Type B pancreatic cell (in vitro differentiated cells): Measurements from ENCODE around the gene AFTPH. TPM values are rescaled to one million over a fixed set of nuclear protein-coding genes. Genes with fewer than 3 reads are reported as not detected.

Experiments
- DNase-seq: peaks from one replicate; pipeline ENCODE4 v3.0.0; 2021; ENCODE audit warnings: mixed read lengths; ENCODE audit not compliant: unreplicated experiment; ENCODE audit errors: extremely low spot score
- H3K27ac Mint-ChIP-seq: 2 replicates; pipeline ENCODE4 v1.8.0; 2021; ENCODE audit warnings: mild to moderate bottlenecking, mixed read lengths
- H3K27me3 Mint-ChIP-seq: 2 replicates; pipeline ENCODE4 v1.8.0; 2021; ENCODE audit warnings: mixed read lengths
- H3K36me3 Mint-ChIP-seq: 2 replicates; pipeline ENCODE4 v1.8.0; 2021; ENCODE audit warnings: mixed read lengths
- H3K4me1 Mint-ChIP-seq: one replicate; pipeline ENCODE4 v1.8.0; 2021; ENCODE audit warnings: mixed read lengths; ENCODE audit not compliant: unreplicated experiment
- H3K4me3 Mint-ChIP-seq: 2 replicates; pipeline ENCODE4 v1.8.0; 2021; ENCODE audit warnings: mild to moderate bottlenecking, mixed read lengths
- H3K9me3 Mint-ChIP-seq: 2 replicates; pipeline ENCODE4 v1.8.0; 2021; ENCODE audit warnings: mixed read lengths
- total RNA-seq: library from RNA; stranded (reverse); gene quantifications from 2 replicates; pipeline ENCODE4 v1.2.1, GENCODE V29; 2021; ENCODE audit warnings: low replicate concordance
- TF ChIP-seq, protein P1 (sequence below): fragments of 200-600 bp; sonication (generic); conservative IDR thresholded peaks from 2 replicates; pipeline ENCODE4 v1.5.0; 2021; ENCODE audit warnings: antibody characterized with exemption, mild to moderate bottlenecking

AFTPH gene
- total RNA-seq, 1 donor from 2014 or later = 26.4 TPM

DNA sequence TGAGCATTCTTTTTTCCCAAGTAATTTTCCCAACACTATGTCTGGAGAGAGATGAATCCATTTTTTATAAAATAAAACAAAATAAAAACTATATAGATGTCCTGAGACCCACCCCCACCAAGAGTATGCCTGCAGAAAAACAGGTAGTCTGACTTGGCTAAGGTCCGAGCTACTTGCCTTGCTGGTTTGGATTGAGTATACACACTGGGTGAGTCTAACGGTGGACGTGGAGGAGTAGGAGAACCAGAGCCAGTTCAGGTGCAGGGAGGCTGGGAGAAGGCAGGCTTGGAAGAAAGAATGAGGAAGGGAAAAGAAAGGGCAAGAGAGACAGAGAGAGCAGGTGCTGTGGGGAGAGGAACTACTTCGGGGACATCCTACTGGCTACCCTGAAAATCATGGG, 21.3 kb upstream of the AFTPH start:
- no peak for DNase-seq
- Mint-ChIP-seq H3K9me3 (no peaks in the 10 kb centered on the region), H3K27me3 (peaks cover 5% of the 10 kb centered on the region), H3K4me3 (no peak overlapping the region), H3K27ac (no peak overlapping the region), H3K36me3 (no peaks in the 10 kb centered on the region), H3K4me1 (no peaks in the 10 kb centered on the region)
- TF ChIP-seq, protein P1, sequence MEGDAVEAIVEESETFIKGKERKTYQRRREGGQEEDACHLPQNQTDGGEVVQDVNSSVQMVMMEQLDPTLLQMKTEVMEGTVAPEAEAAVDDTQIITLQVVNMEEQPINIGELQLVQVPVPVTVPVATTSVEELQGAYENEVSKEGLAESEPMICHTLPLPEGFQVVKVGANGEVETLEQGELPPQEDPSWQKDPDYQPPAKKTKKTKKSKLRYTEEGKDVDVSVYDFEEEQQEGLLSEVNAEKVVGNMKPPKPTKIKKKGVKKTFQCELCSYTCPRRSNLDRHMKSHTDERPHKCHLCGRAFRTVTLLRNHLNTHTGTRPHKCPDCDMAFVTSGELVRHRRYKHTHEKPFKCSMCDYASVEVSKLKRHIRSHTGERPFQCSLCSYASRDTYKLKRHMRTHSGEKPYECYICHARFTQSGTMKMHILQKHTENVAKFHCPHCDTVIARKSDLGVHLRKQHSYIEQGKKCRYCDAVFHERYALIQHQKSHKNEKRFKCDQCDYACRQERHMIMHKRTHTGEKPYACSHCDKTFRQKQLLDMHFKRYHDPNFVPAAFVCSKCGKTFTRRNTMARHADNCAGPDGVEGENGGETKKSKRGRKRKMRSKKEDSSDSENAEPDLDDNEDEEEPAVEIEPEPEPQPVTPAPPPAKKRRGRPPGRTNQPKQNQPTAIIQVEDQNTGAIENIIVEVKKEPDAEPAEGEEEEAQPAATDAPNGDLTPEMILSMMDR = no peak

GRCh38 chr2:64504774-64505720, 19.1 kb upstream of the AFTPH start:
- Mint-ChIP-seq H3K27ac (no peak overlapping the region), H3K27me3 (no peaks in the 10 kb centered on the region), H3K4me3 (no peak overlapping the region), H3K9me3 (no peaks in the 10 kb centered on the region), H3K36me3 (no peaks in the 10 kb centered on the region), H3K4me1 (no peaks in the 10 kb centered on the region)
- TF ChIP-seq, protein P1 = no peak
- no peak for DNase-seq

DNA sequence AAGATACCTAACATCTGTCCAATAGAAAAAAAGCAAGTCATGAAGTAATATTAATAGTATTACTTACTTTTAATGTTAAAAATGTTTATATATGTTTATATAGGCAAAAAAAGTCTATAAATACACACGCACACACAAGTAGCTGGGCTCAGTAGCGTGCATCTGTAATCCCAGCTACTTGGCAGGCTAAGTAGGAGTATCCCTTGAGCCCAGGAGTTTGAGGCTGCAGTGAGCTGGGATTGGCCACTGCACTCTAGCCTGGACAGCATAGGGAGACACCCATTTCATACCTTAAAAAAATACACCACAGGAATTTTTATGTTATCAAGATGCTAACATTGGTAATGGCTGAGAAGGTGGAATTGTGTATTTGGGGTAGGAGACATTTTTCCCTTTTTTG, 17.4 kb upstream of the AFTPH start:
- Mint-ChIP-seq H3K36me3 (no peaks in the 10 kb centered on the region), H3K4me1 (no peaks in the 10 kb centered on the region), H3K27me3 (no peaks in the 10 kb centered on the region), H3K9me3 (no peaks in the 10 kb centered on the region), H3K4me3 (no peak overlapping the region), H3K27ac (no peak overlapping the region)
- DNase-seq = no peak
- TF ChIP-seq, protein P1 = no peak

DNA sequence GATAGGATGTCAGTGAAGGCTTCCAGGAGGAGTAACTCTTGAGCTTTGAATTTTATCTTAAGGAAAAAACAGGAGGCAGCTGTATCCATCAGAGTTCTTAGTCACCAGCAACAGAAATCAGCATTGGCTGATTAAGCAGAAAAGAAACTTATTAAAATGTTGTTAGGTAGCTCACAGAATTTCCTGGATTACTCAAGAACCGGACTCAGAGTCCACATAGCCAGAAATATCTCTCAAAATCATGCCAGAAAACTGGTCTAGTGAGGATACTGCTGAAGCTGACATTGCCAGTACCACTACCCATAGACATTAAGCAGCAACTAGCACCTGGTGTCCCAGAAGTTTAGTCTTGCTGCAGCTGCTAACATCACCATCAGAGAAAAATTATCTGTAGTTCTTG, 10.1 kb upstream of the AFTPH start:
- Mint-ChIP-seq H3K4me3 (no peak overlapping the region), H3K27me3 (peaks cover 3% of the 10 kb centered on the region), H3K36me3 (no peaks in the 10 kb centered on the region), H3K4me1 (peaks cover 7% of the 10 kb centered on the region), H3K9me3 (no peaks in the 10 kb centered on the region), H3K27ac (no peak overlapping the region)
- TF ChIP-seq, protein P1 = no peak
- DNase-seq = no peak

- H3K4me3 Mint-ChIP-seq = no peak overlapping the region
- no peak overlapping the region for H3K27ac Mint-ChIP-seq
- peaks cover 7% of the 10 kb centered on the region for H3K4me1 Mint-ChIP-seq
- H3K9me3 Mint-ChIP-seq = no peaks in the 10 kb centered on the region
- TF ChIP-seq, protein P1 = no peak
- no peaks in the 10 kb centered on the region for H3K36me3 Mint-ChIP-seq
- peaks cover 3% of the 10 kb centered on the region for H3K27me3 Mint-ChIP-seq
- DNase-seq = no peak
Measured at GRCh38 chr2:64515086-64515485, 9.0 kb upstream of the AFTPH start.
